Activated naive CD4-positive, alpha-beta T cell treated with anti-CD3 and anti-CD28 coated beads, Interleukin-2, amount 50 U/mL, for 24 hours (primary cell): ENCODE results near the gene RHOBTB3.
"Not testable (repeated sequence)": the region's sequence is repeated elsewhere in the genome, so short reads cannot be mapped to it uniquely, and the experiment has no call there.

ENCODE experiments used
- H3K27ac Mint-ChIP-seq: one replicate; pipeline ENCODE4 v1.8.0; 2021; ENCODE audit warnings: mild to moderate bottlenecking, mixed read lengths
- H3K27me3 Mint-ChIP-seq: one replicate; pipeline ENCODE4 v1.8.0; 2021; ENCODE audit warnings: mixed read lengths
- H3K36me3 Mint-ChIP-seq: one replicate; pipeline ENCODE4 v1.8.0; 2021; ENCODE audit warnings: mixed read lengths
- H3K4me1 Mint-ChIP-seq: one replicate; pipeline ENCODE4 v1.8.0; 2021; ENCODE audit warnings: mixed read lengths
- H3K4me3 Mint-ChIP-seq: one replicate; pipeline ENCODE4 v1.8.0; 2021; ENCODE audit warnings: mild to moderate bottlenecking, mixed read lengths
- H3K9me3 Mint-ChIP-seq: one replicate; pipeline ENCODE4 v1.8.0; 2021; ENCODE audit warnings: mixed read lengths

RHOBTB3 gene

GRCh38 chr5:95730730-95731570 is at the start of gene RHOBTB3:
Gene RHOBTB3, plus strand, starts transcription at chr5:95731336. Its CDS starts 347 bp downstream, at chr5:95731683.
- Mint-ChIP-seq H3K27ac (peak within 1 kb of the TSS; percentile 36), H3K9me3 (no peaks in the 10 kb centered on the region), H3K27me3 (peaks cover 21% of the 10 kb centered on the region)

GRCh38 chr5:95682891-95683290 is 48.2 kb upstream of the RHOBTB3 start, which contains the start of gene SPATA9:
Gene SPATA9, minus strand, starts transcription at chr5:95682991. Its CDS starts 137 bp downstream, at chr5:95682854.
- no peaks in the 10 kb centered on the region for H3K9me3 Mint-ChIP-seq
- H3K4me3 Mint-ChIP-seq = no peak within 1 kb of the TSS
- no peak within 1 kb of the TSS for H3K27ac Mint-ChIP-seq
- no peaks in the 10 kb centered on the region for H3K4me1 Mint-ChIP-seq
- no peaks in the 10 kb centered on the region for H3K36me3 Mint-ChIP-seq
- peaks cover 1% of the 10 kb centered on the region for H3K27me3 Mint-ChIP-seq

More at GRCh38 chr5:95730730-95731570, at the start of gene RHOBTB3:
- Mint-ChIP-seq H3K36me3 (no peaks in the 10 kb centered on the region), H3K4me1 (peaks cover 67% of the 10 kb centered on the region), H3K4me3 (peak within 1 kb of the TSS; percentile 85)

- Mint-ChIP-seq H3K36me3 (no peaks in the 10 kb centered on the region), H3K27ac (no peak overlapping the region), H3K4me3 (no peak overlapping the region), H3K27me3 (peaks cover 1% of the 10 kb centered on the region), H3K9me3 (no peaks in the 10 kb centered on the region), H3K4me1 (no peaks in the 10 kb centered on the region)
Observed at GRCh38 chr5:95684361-95684760, 46.8 kb upstream of the RHOBTB3 start.

GRCh38 chr5:95686651-95687050 is 44.5 kb upstream of the RHOBTB3 start:
- H3K4me3 Mint-ChIP-seq = no peak overlapping the region
- H3K27me3 Mint-ChIP-seq = peaks cover 1% of the 10 kb centered on the region
- H3K4me1 Mint-ChIP-seq = no peaks in the 10 kb centered on the region
- no peak overlapping the region for H3K27ac Mint-ChIP-seq
- H3K36me3 Mint-ChIP-seq = peaks cover 1% of the 10 kb centered on the region
- no peaks in the 10 kb centered on the region for H3K9me3 Mint-ChIP-seq

GRCh38 chr5:95689680-95690079 is 41.5 kb upstream of the RHOBTB3 start:
- Mint-ChIP-seq H3K9me3 (no peaks in the 10 kb centered on the region), H3K4me1 (no peaks in the 10 kb centered on the region), H3K36me3 (peaks cover 1% of the 10 kb centered on the region), H3K27me3 (no peaks in the 10 kb centered on the region), H3K4me3 (no peak overlapping the region), H3K27ac (no peak overlapping the region)

GRCh38 chr5:95690333-95690732 is 40.8 kb upstream of the RHOBTB3 start:
- no peak overlapping the region for H3K4me3 Mint-ChIP-seq
- H3K9me3 Mint-ChIP-seq = no peaks in the 10 kb centered on the region
- no peak overlapping the region for H3K27ac Mint-ChIP-seq
- H3K27me3 Mint-ChIP-seq = no peaks in the 10 kb centered on the region
- peaks cover 1% of the 10 kb centered on the region for H3K36me3 Mint-ChIP-seq
- no peaks in the 10 kb centered on the region for H3K4me1 Mint-ChIP-seq

GRCh38 chr5:95697781-95698681 is 33.1 kb upstream of the RHOBTB3 start:
- Mint-ChIP-seq H3K27ac (no peak overlapping the region), H3K9me3 (no peaks in the 10 kb centered on the region), H3K4me3 (no peak overlapping the region), H3K36me3 (no peaks in the 10 kb centered on the region), H3K4me1 (no peaks in the 10 kb centered on the region), H3K27me3 (peaks cover 5% of the 10 kb centered on the region)

- H3K36me3 Mint-ChIP-seq = no peaks in the 10 kb centered on the region
- no peaks in the 10 kb centered on the region for H3K4me1 Mint-ChIP-seq
- H3K27me3 Mint-ChIP-seq = peaks cover 5% of the 10 kb centered on the region
- H3K9me3 Mint-ChIP-seq = no peaks in the 10 kb centered on the region
- no peak overlapping the region for H3K4me3 Mint-ChIP-seq
- no peak overlapping the region for H3K27ac Mint-ChIP-seq
Observed at GRCh38 chr5:95699337-95699736, 31.8 kb upstream of the RHOBTB3 start.

- no peaks in the 10 kb centered on the region for H3K4me1 Mint-ChIP-seq
- H3K36me3 Mint-ChIP-seq = no peaks in the 10 kb centered on the region
- peaks cover 5% of the 10 kb centered on the region for H3K27me3 Mint-ChIP-seq
- H3K27ac Mint-ChIP-seq = no peak overlapping the region
- no peaks in the 10 kb centered on the region for H3K9me3 Mint-ChIP-seq
- H3K4me3 Mint-ChIP-seq = no peak overlapping the region
Observed at GRCh38 chr5:95701074-95701473, 30.1 kb upstream of the RHOBTB3 start.

- H3K36me3 Mint-ChIP-seq = no peaks in the 10 kb centered on the region
- H3K9me3 Mint-ChIP-seq = no peaks in the 10 kb centered on the region
- H3K27me3 Mint-ChIP-seq = no peaks in the 10 kb centered on the region
- H3K27ac Mint-ChIP-seq = no peak overlapping the region
- H3K4me3 Mint-ChIP-seq = no peak overlapping the region
- no peaks in the 10 kb centered on the region for H3K4me1 Mint-ChIP-seq
Observed at GRCh38 chr5:95704150-95704549, 27.0 kb upstream of the RHOBTB3 start.

- not testable (repeated sequence) for H3K36me3 Mint-ChIP-seq, H3K27me3 Mint-ChIP-seq, H3K27ac Mint-ChIP-seq, H3K4me1 Mint-ChIP-seq, H3K9me3 Mint-ChIP-seq, H3K4me3 Mint-ChIP-seq
Observed at GRCh38 chr5:95706196-95706595, 24.9 kb upstream of the RHOBTB3 start.

- no peaks in the 10 kb centered on the region for H3K4me1 Mint-ChIP-seq
- H3K36me3 Mint-ChIP-seq = no peaks in the 10 kb centered on the region
- H3K9me3 Mint-ChIP-seq = no peaks in the 10 kb centered on the region
- no peaks in the 10 kb centered on the region for H3K27me3 Mint-ChIP-seq
- no peak overlapping the region for H3K4me3 Mint-ChIP-seq
- no peak overlapping the region for H3K27ac Mint-ChIP-seq
Observed at GRCh38 chr5:95707055-95707454, 24.1 kb upstream of the RHOBTB3 start.

GRCh38 chr5:95707534-95708188 is 23.5 kb upstream of the RHOBTB3 start:
- H3K36me3 Mint-ChIP-seq, H3K27ac Mint-ChIP-seq, H3K27me3 Mint-ChIP-seq, H3K9me3 Mint-ChIP-seq, H3K4me1 Mint-ChIP-seq, H3K4me3 Mint-ChIP-seq: not testable (repeated sequence)

GRCh38 chr5:95708876-95709275 is 22.3 kb upstream of the RHOBTB3 start:
- Mint-ChIP-seq H3K9me3 (no peaks in the 10 kb centered on the region), H3K4me1 (peaks cover 9% of the 10 kb centered on the region)

GRCh38 chr5:95709967-95710650 is 21.0 kb upstream of the RHOBTB3 start:
- Mint-ChIP-seq H3K27me3 (no peaks in the 10 kb centered on the region), H3K4me3 (no peak overlapping the region), H3K4me1 (peaks cover 15% of the 10 kb centered on the region), H3K27ac (no peak overlapping the region), H3K9me3 (no peaks in the 10 kb centered on the region), H3K36me3 (no peaks in the 10 kb centered on the region)

More at GRCh38 chr5:95708876-95709275, 22.3 kb upstream of the RHOBTB3 start:
- no peaks in the 10 kb centered on the region for H3K27me3 Mint-ChIP-seq
- H3K36me3 Mint-ChIP-seq = no peaks in the 10 kb centered on the region
- H3K4me3 Mint-ChIP-seq = no peak overlapping the region
- no peak overlapping the region for H3K27ac Mint-ChIP-seq
